MM.1S (cell line): Measurements from ENCODE around the gene BRINP2.

Experiments used
- DNase-seq: peaks from one replicate; pipeline ENCODE4 v3.0.0-alpha.2; 2015
- H2AFZ ChIP-seq: fragments of 300-600 bp; sonication (generic); 2 replicates; pipeline ENCODE4 v1.6.0; 2016; ENCODE audit warnings: antibody characterized with exemption, low read length
- H3F3A ChIP-seq: fragments of 300-600 bp; sonication (generic); 2 replicates; pipeline ENCODE4 v1.6.1; 2016; ENCODE audit warnings: mild to moderate bottlenecking, antibody characterized with exemption, low read length, moderate library complexity, mixed read lengths; ENCODE audit not compliant: insufficient read depth
- H3K27ac ChIP-seq: fragments of 300-600 bp; sonication (generic); 2 replicates; pipeline ENCODE4 v1.5.1; 2016; ENCODE audit warnings: mild to moderate bottlenecking, low read length
- H3K27me3 ChIP-seq: fragments of 300-600 bp; sonication (generic); replicated peaks from 2 replicates; pipeline ENCODE4 v1.6.0; 2016; ENCODE audit warnings: low read length; ENCODE audit not compliant: insufficient read depth
- H3K36me3 ChIP-seq: fragments of 300-600 bp; sonication (generic); replicated peaks from 2 replicates; pipeline ENCODE4 v1.6.1; 2016; ENCODE audit warnings: mild to moderate bottlenecking, low read length, mixed read lengths; ENCODE audit not compliant: insufficient read depth
- H3K4me1 ChIP-seq: fragments of 300-600 bp; sonication (generic); 2 replicates; pipeline ENCODE4 v1.6.1; 2016; ENCODE audit warnings: low read length, mixed read lengths
- H3K4me2 ChIP-seq: fragments of 300-600 bp; sonication (generic); 2 replicates; pipeline ENCODE4 v1.6.0; 2016; ENCODE audit warnings: low read depth, low read length
- H3K4me3 ChIP-seq: fragments of 300-600 bp; sonication (generic); 2 replicates; pipeline ENCODE4 v1.5.1; 2016; ENCODE audit warnings: low read length, mixed read lengths
- H3K79me2 ChIP-seq: fragments of 300-600 bp; sonication (generic); 2 replicates; pipeline ENCODE4 v1.6.1; 2016; ENCODE audit warnings: mixed run types, low read length, mixed read lengths
- H3K9ac ChIP-seq: fragments of 300-600 bp; sonication (generic); 2 replicates; pipeline ENCODE4 v1.6.1; 2016; ENCODE audit warnings: low read length, mixed read lengths
- H3K9me2 ChIP-seq: fragments of 300-600 bp; sonication (generic); replicated peaks from 2 replicates; pipeline ENCODE4 v1.6.1; 2016; ENCODE audit warnings: mild to moderate bottlenecking, low read length, mixed read lengths; ENCODE audit not compliant: insufficient read depth
- H3K9me3 ChIP-seq: fragments of 300-600 bp; sonication (generic); replicated peaks from 2 replicates; pipeline ENCODE4 v1.6.1; 2016; ENCODE audit warnings: mild to moderate bottlenecking, low read length, mixed read lengths; ENCODE audit not compliant: insufficient read depth
- H4K20me1 ChIP-seq: fragments of 300-600 bp; sonication (generic); 2 replicates; pipeline ENCODE4 v1.6.1; 2016; ENCODE audit warnings: mild to moderate bottlenecking, low read length, moderate library complexity, mixed read lengths; ENCODE audit not compliant: insufficient read depth
- EZH2 ChIP-seq: fragments of 300-600 bp; sonication (generic); optimal IDR thresholded peaks from 2 replicates; pipeline ENCODE3; 2017; ENCODE audit warnings: low read depth, mild to moderate bottlenecking, antibody characterized with exemption, low read length, mixed read lengths
- EZH2phosphoT487 ChIP-seq: fragments of 300-600 bp; sonication (generic); IDR thresholded peaks from 2 replicates; pipeline ENCODE4 v1.6.1; 2018; ENCODE audit warnings: antibody characterized with exemption, low read length
- TF ChIP-seq, protein P1 (sequence below): fragments of 300-600 bp; sonication (generic); IDR thresholded peaks from 2 replicates; pipeline ENCODE4 v1.5.1; 2016; ENCODE audit warnings: antibody characterized with exemption, low read length, mixed read lengths

Gene BRINP2

DNA sequence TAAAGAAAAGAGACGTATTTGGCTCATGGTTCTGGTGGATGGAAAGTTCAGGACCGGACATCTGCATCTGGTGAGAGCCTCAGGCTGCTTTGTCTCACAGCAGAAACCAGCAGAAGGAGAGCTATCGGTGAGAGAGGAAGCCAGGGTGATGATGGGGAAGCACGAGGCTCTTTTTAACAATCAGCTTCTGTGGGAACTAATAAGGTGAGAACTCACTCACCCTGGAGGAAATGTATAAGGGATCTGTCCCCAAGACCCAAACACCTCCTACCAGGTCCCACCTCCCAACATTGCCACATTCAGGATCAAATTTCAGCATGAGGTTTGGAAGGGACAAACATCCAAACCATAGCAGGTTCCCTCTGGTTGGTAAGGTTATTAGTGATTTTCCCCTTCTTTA, 39.0 kb upstream of the BRINP2 start:
- no peaks in the 10 kb centered on the region for H3K9me2 ChIP-seq
- H3K9ac ChIP-seq: no peak overlapping the region
- H2AFZ ChIP-seq: no peak overlapping the region
- H3K79me2 ChIP-seq: no peaks in the 10 kb centered on the region
- H3K4me1 ChIP-seq: no peaks in the 10 kb centered on the region
- H3K36me3 ChIP-seq: no peaks in the 10 kb centered on the region
- no peaks in the 10 kb centered on the region for H4K20me1 ChIP-seq
- no peak for TF ChIP-seq EZH2phosphoT487
- TF ChIP-seq EZH2: no peak
- TF ChIP-seq, protein P1, sequence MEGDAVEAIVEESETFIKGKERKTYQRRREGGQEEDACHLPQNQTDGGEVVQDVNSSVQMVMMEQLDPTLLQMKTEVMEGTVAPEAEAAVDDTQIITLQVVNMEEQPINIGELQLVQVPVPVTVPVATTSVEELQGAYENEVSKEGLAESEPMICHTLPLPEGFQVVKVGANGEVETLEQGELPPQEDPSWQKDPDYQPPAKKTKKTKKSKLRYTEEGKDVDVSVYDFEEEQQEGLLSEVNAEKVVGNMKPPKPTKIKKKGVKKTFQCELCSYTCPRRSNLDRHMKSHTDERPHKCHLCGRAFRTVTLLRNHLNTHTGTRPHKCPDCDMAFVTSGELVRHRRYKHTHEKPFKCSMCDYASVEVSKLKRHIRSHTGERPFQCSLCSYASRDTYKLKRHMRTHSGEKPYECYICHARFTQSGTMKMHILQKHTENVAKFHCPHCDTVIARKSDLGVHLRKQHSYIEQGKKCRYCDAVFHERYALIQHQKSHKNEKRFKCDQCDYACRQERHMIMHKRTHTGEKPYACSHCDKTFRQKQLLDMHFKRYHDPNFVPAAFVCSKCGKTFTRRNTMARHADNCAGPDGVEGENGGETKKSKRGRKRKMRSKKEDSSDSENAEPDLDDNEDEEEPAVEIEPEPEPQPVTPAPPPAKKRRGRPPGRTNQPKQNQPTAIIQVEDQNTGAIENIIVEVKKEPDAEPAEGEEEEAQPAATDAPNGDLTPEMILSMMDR: no peak
- no peaks in the 10 kb centered on the region for H3K9me3 ChIP-seq
- H3F3A ChIP-seq: no peaks in the 10 kb centered on the region
- no peak for DNase-seq
- H3K27me3 ChIP-seq: no peaks in the 10 kb centered on the region
- H3K27ac ChIP-seq: no peak overlapping the region
- H3K4me3 ChIP-seq: no peak overlapping the region
- H3K4me2 ChIP-seq: no peak overlapping the region

DNA sequence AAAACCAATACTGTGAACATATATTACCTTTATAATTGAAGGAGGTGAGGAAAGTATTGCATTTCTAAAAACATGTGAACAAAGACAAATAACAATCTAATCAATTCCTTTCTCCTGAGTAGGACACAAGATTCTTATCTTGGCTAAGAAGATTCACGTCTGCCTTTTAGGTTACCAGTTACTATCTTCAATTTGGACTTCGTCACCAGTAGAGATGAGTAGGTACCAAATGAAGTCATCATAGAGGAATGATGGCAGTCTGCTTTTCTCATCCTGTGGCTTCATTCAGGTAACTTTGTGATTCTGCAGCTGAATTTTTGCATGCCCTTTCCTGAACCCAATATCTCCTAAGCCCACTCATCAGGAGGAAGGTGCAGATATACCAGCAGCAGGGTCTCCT, 38.6 kb upstream of the BRINP2 start:
- H3K9me2 ChIP-seq: no peaks in the 10 kb centered on the region

DNA sequence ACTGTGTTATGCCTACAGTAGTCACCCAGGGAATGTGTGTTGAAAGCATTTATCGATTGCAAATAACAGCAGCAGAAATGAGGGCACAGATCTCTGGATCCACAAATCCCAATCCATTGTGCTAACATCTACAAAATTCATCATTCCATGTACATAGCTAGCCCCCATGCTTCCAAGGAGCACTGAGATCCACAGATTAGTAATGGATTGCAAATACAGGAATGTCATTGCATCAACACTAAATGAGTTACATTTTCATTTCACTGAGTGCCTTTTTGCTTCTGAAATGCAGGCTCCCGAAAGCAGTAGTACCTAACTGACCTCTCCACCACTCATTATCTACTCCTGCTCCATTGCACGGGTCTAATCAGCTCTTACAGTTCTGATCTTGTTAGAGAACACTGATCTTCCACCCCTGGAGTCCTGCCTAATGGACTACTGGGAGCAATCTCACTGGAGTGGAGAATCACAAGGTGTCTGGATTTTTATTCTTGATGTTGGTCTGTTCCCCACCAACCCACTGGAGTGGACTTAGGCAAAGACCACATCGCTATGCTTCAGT, 36.7 kb upstream of the BRINP2 start:
- Histone ChIP-seq H3K36me3 (no peaks in the 10 kb centered on the region), H3K27me3 (no peaks in the 10 kb centered on the region), H3K9me2 (no peaks in the 10 kb centered on the region), H3F3A (no peaks in the 10 kb centered on the region), H3K79me2 (no peaks in the 10 kb centered on the region), H3K27ac (no peak overlapping the region), H3K4me3 (no peak overlapping the region), H3K9ac (no peak overlapping the region), H4K20me1 (no peaks in the 10 kb centered on the region), H2AFZ (no peak overlapping the region), H3K4me2 (no peak overlapping the region), H3K4me1 (no peaks in the 10 kb centered on the region), H3K9me3 (no peaks in the 10 kb centered on the region)
- no peak for DNase-seq
- TF ChIP-seq EZH2: no peak
- TF ChIP-seq EZH2phosphoT487: no peak

More for the DNA sequence above, 38.6 kb upstream of the BRINP2 start:
- Histone ChIP-seq H2AFZ (no peak overlapping the region), H3K79me2 (no peaks in the 10 kb centered on the region), H3K36me3 (no peaks in the 10 kb centered on the region), H3F3A (no peaks in the 10 kb centered on the region), H4K20me1 (no peaks in the 10 kb centered on the region), H3K4me1 (no peaks in the 10 kb centered on the region), H3K27ac (no peak overlapping the region), H3K4me3 (no peak overlapping the region), H3K27me3 (no peaks in the 10 kb centered on the region), H3K9me3 (no peaks in the 10 kb centered on the region), H3K4me2 (no peak overlapping the region), H3K9ac (no peak overlapping the region)
- DNase-seq: no peak
- no peak for TF ChIP-seq EZH2phosphoT487
- TF ChIP-seq, protein P1: no peak
- TF ChIP-seq EZH2: no peak

DNA sequence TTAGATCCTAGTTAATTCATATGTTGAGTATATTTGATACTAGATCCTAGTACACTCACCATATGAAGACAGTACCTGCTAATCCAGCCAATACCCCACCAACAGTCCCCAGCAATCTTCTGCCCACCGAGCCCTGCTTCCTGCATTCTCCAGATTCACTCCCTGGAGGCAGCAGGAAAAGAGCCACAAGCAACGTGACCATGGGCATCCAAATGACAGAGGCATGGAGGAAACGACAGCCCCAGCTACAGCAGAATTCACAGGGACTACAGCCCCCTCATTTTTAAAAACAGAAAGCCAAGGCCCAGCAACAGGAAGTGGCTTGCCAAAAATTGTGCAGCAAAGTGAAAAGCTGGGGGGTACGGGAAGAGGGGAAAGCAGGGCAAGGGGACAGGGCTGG, 35.5 kb upstream of the BRINP2 start:
- no peak overlapping the region for H3K9ac ChIP-seq
- H3K27ac ChIP-seq: no peak overlapping the region
- H3K36me3 ChIP-seq: no peaks in the 10 kb centered on the region
- no peaks in the 10 kb centered on the region for H3K9me2 ChIP-seq
- H2AFZ ChIP-seq: no peak overlapping the region
- H3K79me2 ChIP-seq: no peaks in the 10 kb centered on the region
- no peak overlapping the region for H3K4me2 ChIP-seq
- no peaks in the 10 kb centered on the region for H4K20me1 ChIP-seq
- H3F3A ChIP-seq: no peaks in the 10 kb centered on the region
- H3K9me3 ChIP-seq: no peaks in the 10 kb centered on the region
- H3K4me1 ChIP-seq: no peaks in the 10 kb centered on the region
- TF ChIP-seq, protein P1: no peak
- TF ChIP-seq EZH2 (no peak), EZH2phosphoT487 (no peak)
- H3K4me3 ChIP-seq: no peak overlapping the region
- no peak for DNase-seq
- H3K27me3 ChIP-seq: no peaks in the 10 kb centered on the region
